ENCODE results near the gene LAGE3. TPM values are rescaled to one million over a fixed set of nuclear protein-coding genes. Genes with fewer than 3 reads are reported as not detected.

Gene LAGE3
- total RNA-seq, 2 donors from 2014 or later: 20.2 to 27.4 TPM

DNA sequence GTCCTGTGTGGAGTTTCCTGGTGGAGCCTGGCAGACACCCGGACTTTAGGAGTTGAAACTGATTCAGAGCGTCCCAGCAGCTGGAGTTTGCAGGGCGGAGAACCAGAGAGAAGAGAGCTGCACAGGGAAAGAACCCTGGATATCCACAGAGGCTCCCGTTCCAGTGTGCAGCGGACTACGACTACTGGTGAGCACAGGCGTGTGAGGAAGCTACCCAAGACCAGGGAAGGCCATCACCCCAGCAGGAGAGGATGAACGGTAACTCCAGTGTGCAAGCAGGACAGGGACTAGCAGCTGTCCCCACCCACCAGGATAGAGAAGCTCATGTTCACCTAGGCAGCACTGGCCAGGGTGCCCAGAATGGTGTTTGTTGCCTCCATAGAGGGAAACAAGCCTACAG, 2.3 kb downstream of the LAGE3 start:
- intact Hi-C loops (cut with DNase I): no loop called here
- no peaks in the 10 kb centered on the region for H3K27me3 ChIP-seq
- no peaks in the 10 kb centered on the region for H3K9me3 ChIP-seq
- ATAC-seq (no peak), DNase-seq (no peak)
- TF ChIP-seq POLR2A (IDR thresholded peaks at IDR 0.05): no peak
- TF ChIP-seq, protein P1, sequence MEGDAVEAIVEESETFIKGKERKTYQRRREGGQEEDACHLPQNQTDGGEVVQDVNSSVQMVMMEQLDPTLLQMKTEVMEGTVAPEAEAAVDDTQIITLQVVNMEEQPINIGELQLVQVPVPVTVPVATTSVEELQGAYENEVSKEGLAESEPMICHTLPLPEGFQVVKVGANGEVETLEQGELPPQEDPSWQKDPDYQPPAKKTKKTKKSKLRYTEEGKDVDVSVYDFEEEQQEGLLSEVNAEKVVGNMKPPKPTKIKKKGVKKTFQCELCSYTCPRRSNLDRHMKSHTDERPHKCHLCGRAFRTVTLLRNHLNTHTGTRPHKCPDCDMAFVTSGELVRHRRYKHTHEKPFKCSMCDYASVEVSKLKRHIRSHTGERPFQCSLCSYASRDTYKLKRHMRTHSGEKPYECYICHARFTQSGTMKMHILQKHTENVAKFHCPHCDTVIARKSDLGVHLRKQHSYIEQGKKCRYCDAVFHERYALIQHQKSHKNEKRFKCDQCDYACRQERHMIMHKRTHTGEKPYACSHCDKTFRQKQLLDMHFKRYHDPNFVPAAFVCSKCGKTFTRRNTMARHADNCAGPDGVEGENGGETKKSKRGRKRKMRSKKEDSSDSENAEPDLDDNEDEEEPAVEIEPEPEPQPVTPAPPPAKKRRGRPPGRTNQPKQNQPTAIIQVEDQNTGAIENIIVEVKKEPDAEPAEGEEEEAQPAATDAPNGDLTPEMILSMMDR (IDR thresholded peaks at IDR 0.05): no peak
- H3K27ac ChIP-seq: no peak overlapping the region
- 90 to 92% methylated on average over 8 of the region's 8 CpGs for WGBS, 2 donors
- H3K4me3 ChIP-seq: no peak overlapping the region
- peaks cover 10% of the 10 kb centered on the region for H3K4me1 ChIP-seq
- H3K36me3 ChIP-seq (replicated peaks in 1 of 2; ENCODE audit: insufficient read depth in 1 of 2, low read depth in 2 of 2): no peaks in the 10 kb centered on the region

DNA sequence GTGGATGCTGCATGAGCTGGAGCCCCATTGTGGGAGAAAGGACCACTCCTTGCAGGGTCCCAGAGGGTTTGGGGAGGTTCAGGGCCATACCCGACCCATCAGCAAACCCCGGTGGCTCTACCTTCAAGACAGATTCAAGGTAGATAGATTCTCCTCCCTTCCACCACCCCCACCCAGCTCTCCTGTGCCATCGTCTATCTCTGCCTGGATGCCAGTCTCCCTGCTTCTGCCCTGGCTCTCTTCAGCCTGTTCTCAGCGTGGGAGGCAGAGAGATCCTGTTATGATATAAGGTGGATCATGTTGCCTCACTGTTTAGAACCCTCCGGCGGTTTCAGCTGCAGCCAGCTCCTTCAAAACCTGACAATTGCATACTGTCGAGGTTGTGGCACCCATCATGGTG, 5.4 kb downstream of the LAGE3 start:
- TF ChIP-seq, protein P1 (IDR thresholded peaks at IDR 0.05): no peak
- no peak for TF ChIP-seq POLR2A (IDR thresholded peaks at IDR 0.05)
- H3K4me3 ChIP-seq: no peak overlapping the region
- WGBS, 2 donors: 64 to 72% methylated on average over 3 to 5 of the region's 7 CpGs
- intact Hi-C loops (cut with DNase I): no loop called here
- H3K27me3 ChIP-seq: no peaks in the 10 kb centered on the region
- peaks cover 0 to 2% of the 10 kb centered on the region in 2 donors for H3K36me3 ChIP-seq (replicated peaks in 1 of 2; ENCODE audit: insufficient read depth in 1 of 2, low read depth in 2 of 2)
- H3K9me3 ChIP-seq: no peaks in the 10 kb centered on the region
- no peak for ATAC-seq
- H3K4me1 ChIP-seq: peaks cover 6% of the 10 kb centered on the region
- DNase-seq: no peak
- H3K27ac ChIP-seq: no peak overlapping the region

DNA sequence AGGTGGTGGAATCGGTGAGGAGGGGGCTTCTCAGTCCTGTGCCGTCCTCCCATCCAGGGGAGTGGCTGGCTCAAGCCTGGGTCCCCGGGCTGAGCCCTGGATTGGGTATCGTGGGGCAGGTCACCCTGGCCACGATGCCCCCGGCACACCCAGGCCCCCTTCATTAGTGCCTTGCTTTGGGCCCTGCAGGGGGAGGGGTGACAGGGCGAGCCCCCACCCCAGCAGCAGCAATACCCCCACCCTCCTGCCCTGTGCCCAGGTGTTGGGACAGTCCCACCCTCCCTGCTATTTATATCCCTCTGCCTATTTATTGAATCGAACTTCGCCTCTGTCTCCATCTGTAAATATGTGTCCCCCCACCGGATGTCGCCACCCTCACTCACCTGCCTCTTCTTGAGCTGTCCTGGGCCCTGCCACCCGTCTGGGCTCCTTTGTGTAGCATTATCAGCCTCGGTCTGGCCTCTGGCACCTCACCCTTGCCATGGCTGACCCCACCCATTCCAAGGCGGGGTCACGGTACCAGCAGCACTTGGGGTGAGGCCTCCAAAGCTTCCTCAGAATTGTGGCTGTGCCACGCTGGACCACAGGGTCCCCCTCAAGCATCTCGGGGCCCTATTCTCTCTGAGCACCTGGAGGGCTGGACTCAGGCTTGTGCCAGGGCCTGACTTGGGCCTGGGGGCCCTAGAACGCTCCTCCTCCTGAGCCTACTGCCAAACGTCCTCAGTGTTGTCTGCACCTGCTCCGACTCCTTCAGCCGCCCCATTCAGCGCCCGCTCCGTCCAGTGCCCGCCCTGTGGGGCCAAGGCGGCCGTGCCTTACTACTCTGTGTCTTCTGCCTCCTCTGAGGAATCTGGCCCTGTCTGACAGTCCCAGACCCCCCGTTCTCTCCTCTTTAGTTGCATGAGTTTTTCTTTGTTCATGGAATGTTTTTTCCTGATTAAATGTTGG, 6.1 kb downstream of the LAGE3 start:
- H3K27ac ChIP-seq: no peak overlapping the region
- H3K4me3 ChIP-seq: no peak overlapping the region
- DNase-seq: no peak
- intact Hi-C loops (cut with DNase I): no loop called here
- H3K27me3 ChIP-seq: no peaks in the 10 kb centered on the region
- ATAC-seq: no peak
- H3K36me3 ChIP-seq (replicated peaks in 1 of 2; ENCODE audit: insufficient read depth in 1 of 2, low read depth in 2 of 2): peaks cover 0 to 2% of the 10 kb centered on the region in 2 donors
- no peaks in the 10 kb centered on the region for H3K9me3 ChIP-seq
- H3K4me1 ChIP-seq: peaks cover 3% of the 10 kb centered on the region
- TF ChIP-seq, protein P1 (IDR thresholded peaks at IDR 0.05): no peak
- TF ChIP-seq POLR2A (IDR thresholded peaks at IDR 0.05): no peak
- 75 to 85% methylated on average over 13 to 20 of the region's 28 CpGs for WGBS, 2 donors

DNA sequence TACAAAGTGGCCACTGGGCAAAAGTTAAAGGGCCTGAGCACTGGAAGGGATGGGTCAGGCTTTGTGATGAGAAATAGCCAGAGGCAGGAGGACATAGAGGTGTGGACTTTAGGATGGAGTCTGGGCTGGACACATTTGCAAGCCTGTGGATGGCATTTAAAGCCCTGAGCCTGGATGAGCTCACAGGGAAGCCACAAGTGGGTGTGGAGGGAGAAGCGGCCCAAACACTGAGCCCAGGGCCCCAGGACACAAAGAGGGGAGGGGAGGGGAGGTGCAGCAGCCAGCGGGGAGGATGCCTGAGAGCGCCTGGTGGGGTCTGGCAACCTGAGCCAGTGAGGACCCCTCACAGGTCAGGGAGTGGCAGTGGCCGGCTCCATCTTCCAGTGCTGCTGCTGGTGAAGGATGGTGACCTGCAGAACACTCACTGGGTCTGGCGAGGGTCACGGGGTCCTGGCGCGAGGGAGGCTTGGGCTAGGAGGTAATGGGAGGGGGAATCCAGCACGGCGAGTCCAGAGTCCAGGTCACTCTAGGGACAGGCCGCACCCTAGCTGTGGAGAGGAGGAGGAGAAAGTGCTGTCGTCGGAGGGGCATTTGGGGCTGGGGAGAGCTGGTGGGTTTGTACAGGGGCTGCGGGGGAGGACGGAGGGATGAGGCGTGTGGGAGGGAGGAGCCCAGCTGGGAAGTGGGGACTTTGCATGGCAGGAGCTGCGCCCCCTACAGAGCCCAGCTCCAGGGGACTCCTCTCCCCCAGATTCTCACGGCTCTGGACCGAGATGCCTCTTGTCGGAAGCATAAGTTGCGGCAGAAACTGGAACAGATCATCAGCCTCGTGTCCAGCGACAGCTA, 7.0 kb downstream of the LAGE3 start:
- no peaks in the 10 kb centered on the region for H3K27me3 ChIP-seq
- no peak overlapping the region for H3K4me3 ChIP-seq
- 86 to 93% methylated on average over 14 to 17 of the region's 23 CpGs for WGBS, 2 donors
- TF ChIP-seq POLR2A (IDR thresholded peaks at IDR 0.05): no peak
- TF ChIP-seq, protein P1 (IDR thresholded peaks at IDR 0.05): no peak
- no peak overlapping the region for H3K27ac ChIP-seq
- no peaks in the 10 kb centered on the region for H3K9me3 ChIP-seq
- DNase-seq (no peak), ATAC-seq (no peak)
- intact Hi-C loops (cut with DNase I): no loop called here
- H3K4me1 ChIP-seq: no peaks in the 10 kb centered on the region
- H3K36me3 ChIP-seq (replicated peaks in 1 of 2; ENCODE audit: insufficient read depth in 1 of 2, low read depth in 2 of 2): peaks cover 0 to 2% of the 10 kb centered on the region in 2 donors

Data from body of pancreas (tissue), 4 donors.